GM12865 (cell line): ENCODE results near the gene LY6G5C.

ENCODE experiments used
- DNase-seq: peaks from one replicate; pipeline ENCODE4 v3.0.0; 2010; ENCODE audit warnings: low read depth
- H3K4me3 ChIP-seq: 2 replicates; pipeline ENCODE4 v1.5.1; 2011; ENCODE audit warnings: mild to moderate bottlenecking, low read depth, low read length, control low read depth
- CTCF ChIP-seq: IDR thresholded peaks from 2 replicates; pipeline ENCODE4 v1.5.1; 2011; ENCODE audit warnings: low read length, control low read depth, low read depth, inconsistent platforms; ENCODE audit not compliant: insufficient read depth; ENCODE audit errors: missing control alignments

LY6G5C gene

DNA sequence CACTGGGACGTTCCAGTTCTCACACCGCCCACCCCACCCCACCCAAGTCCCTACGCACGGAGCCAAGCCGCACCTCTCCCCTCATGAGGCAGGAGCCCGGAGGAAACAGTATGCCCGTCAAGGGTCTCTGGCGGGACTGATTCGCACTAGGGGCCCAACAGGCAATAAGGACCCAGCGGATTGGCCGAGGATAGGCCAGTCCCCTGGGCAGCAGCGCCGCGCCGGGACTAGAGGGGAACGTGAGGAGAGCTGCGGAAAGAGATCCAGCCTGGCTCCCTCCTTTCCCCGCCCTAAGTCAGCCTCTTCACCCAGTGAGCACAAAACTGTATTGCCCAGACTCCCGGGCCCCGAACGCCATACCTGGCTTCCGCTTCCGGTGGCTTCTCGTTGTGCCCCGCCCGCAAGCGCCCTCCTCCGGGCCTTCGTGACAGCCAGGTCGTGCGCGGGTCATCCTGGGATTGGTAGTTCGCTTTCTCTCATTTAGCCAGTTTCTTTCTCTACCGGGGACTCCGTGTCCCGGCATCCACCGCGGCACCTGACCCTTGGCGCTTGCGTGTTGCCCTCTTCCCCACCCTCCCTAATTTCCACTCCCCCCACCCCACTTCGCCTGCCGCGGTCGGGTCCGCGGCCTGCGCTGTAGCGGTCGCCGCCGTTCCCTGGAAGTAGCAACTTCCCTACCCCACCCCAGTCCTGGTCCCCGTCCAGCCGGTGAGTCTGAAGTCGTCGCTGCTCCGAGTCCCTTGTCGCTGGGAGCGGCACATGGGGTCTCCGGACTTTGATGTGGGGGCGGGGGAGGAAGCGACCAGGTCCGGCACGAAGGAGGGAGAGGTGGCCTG, 15.1 kb downstream of the LY6G5C start, which contains the start of gene CSNK2B:
TSS of gene CSNK2B (plus strand) at position 580 of the 836 bp plus-strand sequence. CDS start 752 bp downstream, outside the sequence.
- peak; percentile 98 for DNase-seq
- peak within 1 kb of the TSS; percentile 96 for H3K4me3 ChIP-seq
- TF ChIP-seq CTCF = no peak

- peak; percentile 97 for DNase-seq
- peak within 1 kb of the TSS; percentile 65 for H3K4me3 ChIP-seq
- TF ChIP-seq CTCF = no peak
Observed at GRCh38 chr6:31664790-31665500, 15.9 kb downstream of the LY6G5C start, which contains the start of gene GPANK1. TSS of gene GPANK1 (minus strand) at chr6:31664997. CDS start at chr6:31664478, 519 bp downstream.

DNA sequence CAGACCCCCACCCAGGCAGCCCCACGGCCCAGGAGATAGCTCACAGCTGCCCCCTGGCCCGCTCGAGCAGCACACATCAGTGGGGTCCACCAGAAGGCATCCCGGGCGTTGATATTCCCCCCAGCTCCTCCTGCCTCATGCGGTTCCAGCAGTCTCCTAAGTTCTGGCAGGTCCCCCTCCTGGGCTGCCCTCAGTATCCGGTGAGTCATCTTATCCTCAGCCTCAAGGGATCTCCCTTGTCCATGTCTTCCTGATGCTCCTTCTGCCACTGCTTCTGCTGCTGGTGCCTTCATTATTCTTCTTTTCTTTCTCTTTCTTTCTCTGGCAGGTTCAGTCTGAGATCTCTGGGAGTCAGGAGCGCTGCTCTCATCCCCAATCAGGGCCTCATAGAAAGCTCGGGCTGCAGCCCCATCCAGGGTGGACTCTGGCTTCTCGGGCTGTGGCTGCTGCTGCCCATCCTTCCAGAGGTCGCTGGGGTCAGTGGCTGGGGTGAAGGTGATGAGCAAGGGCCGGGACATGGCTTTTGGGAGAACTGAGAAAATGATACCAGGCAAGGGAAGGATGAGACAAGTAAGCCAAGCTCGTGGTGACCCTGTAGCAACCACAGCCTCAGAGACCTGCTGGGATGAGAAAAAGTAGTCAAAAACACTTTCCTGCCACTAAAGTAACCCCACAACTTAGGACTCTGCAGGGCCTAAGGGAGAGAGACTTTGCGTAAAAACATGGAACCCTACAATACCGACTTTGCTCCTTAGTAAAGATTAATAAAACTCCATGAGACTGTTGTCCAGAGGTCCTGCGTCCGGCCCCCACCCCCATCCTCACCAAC, 16.7 kb downstream of the LY6G5C start:
- peak overlapping the region; percentile 65 for H3K4me3 ChIP-seq
- no peak for TF ChIP-seq CTCF
- DNase-seq = no peak

- DNase-seq = no peak
- TF ChIP-seq CTCF = no peak
- peak overlapping the region; percentile 65 for H3K4me3 ChIP-seq
Observed at GRCh38 chr6:31663126-31663960, 17.5 kb downstream of the LY6G5C start.

DNA sequence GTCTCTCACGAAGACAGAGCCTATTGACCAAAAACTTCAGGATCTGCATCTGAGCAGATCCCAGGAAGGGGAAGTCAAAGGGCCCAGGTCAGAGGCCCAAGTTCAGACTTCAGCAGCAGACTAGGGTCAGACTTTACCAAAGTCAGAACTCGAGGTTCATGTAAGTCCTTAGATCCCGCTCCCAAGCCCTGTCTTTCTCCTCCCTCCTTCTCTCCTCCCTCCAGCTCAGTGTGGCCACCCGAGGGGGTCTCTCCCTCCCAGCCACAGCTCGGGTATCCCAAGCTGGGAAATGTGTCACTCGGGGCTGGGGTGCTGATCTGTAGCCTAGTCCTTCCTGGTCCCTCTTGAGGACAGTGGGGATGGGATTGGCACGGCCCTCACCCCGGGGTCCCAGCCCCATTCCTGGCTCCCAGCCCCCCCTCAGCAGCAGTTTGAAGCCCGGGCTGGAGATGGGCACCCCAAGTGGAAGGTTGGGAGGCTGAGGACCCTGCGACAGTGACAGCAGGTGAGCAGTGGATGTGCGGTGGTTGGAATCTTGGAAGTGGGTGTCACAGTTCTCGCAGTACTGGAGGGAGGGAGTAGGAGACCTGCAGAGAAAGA, 18.6 kb downstream of the LY6G5C start:
- no peak for DNase-seq
- no peak for TF ChIP-seq CTCF
- no peak overlapping the region for H3K4me3 ChIP-seq
